Body of pancreas (tissue), 4 donors: ENCODE measurements around the gene WNT5B.

Experiments
- CTCF ChIP-seq, 7 experiments: fragments of 450-650 bp in 4 of 7; fragments of 200-600 bp in 3 of 7; sonication (generic) in 3 of 7; IDR thresholded peaks; one replicate each; pipeline ENCODE4 v1.5.1; 2016 to 2019; ENCODE audit warnings: antibody characterized with exemption in 7 of 7
- POLR2A ChIP-seq, 3 donors: fragments of 450-650 bp; IDR thresholded peaks; one replicate each; pipeline ENCODE4 v1.6.1; 2016; ENCODE audit warnings: antibody characterized with exemption in 3 of 3, mild to moderate bottlenecking in 2 of 3

GRCh38 chr12:1592444-1593173 lies 36.4 kb upstream of the WNT5B start:
- TF ChIP-seq POLR2A (IDR thresholded peaks at IDR 0.05) = no peak
- no peak for TF ChIP-seq CTCF (IDR thresholded peaks at IDR 0.05)
